ENCODE data around the gene GPS1. TPM values are rescaled to one million over a fixed set of nuclear protein-coding genes. Genes with fewer than 3 reads are reported as not detected.
A peak's percentile ranks its signal among the peaks of the same experiment; 100 is the strongest.

Gene GPS1
- total and polyA plus RNA-seq, 4 donors = 53.9 to 66.3 (median 58.8) TPM

- TF ChIP-seq ZBTB33 (IDR thresholded peaks at IDR 0.05) = no peak
- peak; percentile 95 for TF ChIP-seq SP1 (IDR thresholded peaks at IDR 0.05)
- TF ChIP-seq GABPA (IDR thresholded peaks at IDR 0.05 in 1 of 2, conservative IDR thresholded peaks at IDR 0.05 in 1 of 2) = peak in 1 of 2 donors; percentile 52
- peak; percentile 68 for TF ChIP-seq CTCF (IDR thresholded peaks at IDR 0.05; ENCODE audit: low read depth, low read length, missing input control)
- TF ChIP-seq NR2F2 (IDR thresholded peaks at IDR 0.05) = no peak
Measured at GRCh38 chr17:82037092-82037888, 14.4 kb upstream of the GPS1 start, which contains the start of gene DCXR (continued).

- H3K27me3 ChIP-seq (ENCODE audit: control insufficient read depth in 4 of 4, insufficient read depth in 4 of 4, low read length in 3 of 4) = no peaks in the 10 kb centered on the region
- peaks cover 0 to 5% (median 1%) of the 10 kb centered on the region in 4 donors for H3K36me3 ChIP-seq (ENCODE audit: control insufficient read depth in 4 of 4, insufficient read depth in 3 of 4, low read depth in 1 of 4, low read length in 3 of 4)
- no peak for TF ChIP-seq FOXA2 (IDR thresholded peaks at IDR 0.05)
- no peak for TF ChIP-seq NR2F2 (IDR thresholded peaks at IDR 0.05)
- TF ChIP-seq MAX (IDR thresholded peaks at IDR 0.05) = peak; percentile 28
- no peak for TF ChIP-seq ATF3 (IDR thresholded peaks at IDR 0.05)
- TF ChIP-seq ZBTB33 (IDR thresholded peaks at IDR 0.05) = no peak
- peak; percentile 57 for TF ChIP-seq SP1 (IDR thresholded peaks at IDR 0.05)
- no peak for TF ChIP-seq TAF1 (conservative IDR thresholded peaks at IDR 0.05)
- TF ChIP-seq RAD21 (IDR thresholded peaks at IDR 0.05) = no peak
- TF ChIP-seq REST (IDR thresholded peaks at IDR 0.05) = peak; percentile 26
- TF ChIP-seq RXRA (IDR thresholded peaks at IDR 0.05) = peak; percentile 67 to 78
- TF ChIP-seq GABPA (IDR thresholded peaks at IDR 0.05 in 1 of 2, conservative IDR thresholded peaks at IDR 0.05 in 1 of 2) = peak in 1 of 2 donors; percentile 5
- TF ChIP-seq EGR1 (IDR thresholded peaks at IDR 0.05; ENCODE audit: low read depth in 2 of 2) = no peak
- no peak for TF ChIP-seq CTCF (IDR thresholded peaks at IDR 0.05; ENCODE audit: low read depth, low read length, missing input control)
- TF ChIP-seq YY1 (IDR thresholded peaks at IDR 0.05) = peak; percentile 64
- TF ChIP-seq HNF4G (IDR thresholded peaks at IDR 0.05) = peak; percentile 36
- no peak for TF ChIP-seq FOXA1 (IDR thresholded peaks at IDR 0.05)
- TF ChIP-seq HNF4A (conservative IDR thresholded peaks at IDR 0.05) = peak; percentile 58 to 72
- TF ChIP-seq JUND (IDR thresholded peaks at IDR 0.05) = peak in 1 of 2 donors; percentile 14
- H3K4me3 ChIP-seq (ENCODE audit: low read depth in 1 of 3, low read length in 3 of 3) = no peak overlapping the region
- H3K4me1 ChIP-seq (ENCODE audit: control insufficient read depth in 4 of 4, insufficient read depth in 4 of 4, low read length in 3 of 4) = peaks cover 16 to 60% (median 37%) of the 10 kb centered on the region in 4 donors
- 3% methylated on average over 10 of the region's 10 CpGs for WGBS
- peak overlapping the region; percentile 90 to 99 for H3K27ac ChIP-seq (ENCODE audit: low read depth in 1 of 2, low read length in 2 of 2)
- H3K9ac ChIP-seq (ENCODE audit: low read depth in 1 of 2, low read length in 2 of 2) = peak overlapping the region in 1 of 2 donors; percentile 3
- H3K9me3 ChIP-seq (ENCODE audit: control insufficient read depth in 4 of 4, low read length in 3 of 4) = no peaks in the 10 kb centered on the region
- DNase-seq (ENCODE audit: low spot score) = no peak
Measured at GRCh38 chr17:82037889-82038195, 13.9 kb upstream of the GPS1 start.

All from liver (tissue), 9 donors.